Germinal center (tissue), 1 donor: ENCODE measurements around the gene PACS2.

Experiments used
- DNase-seq: peaks from one replicate; pipeline ENCODE4 v3.0.0; 2012; ENCODE audit warnings: mixed read lengths, low spot score

The PACS2 gene

DNA sequence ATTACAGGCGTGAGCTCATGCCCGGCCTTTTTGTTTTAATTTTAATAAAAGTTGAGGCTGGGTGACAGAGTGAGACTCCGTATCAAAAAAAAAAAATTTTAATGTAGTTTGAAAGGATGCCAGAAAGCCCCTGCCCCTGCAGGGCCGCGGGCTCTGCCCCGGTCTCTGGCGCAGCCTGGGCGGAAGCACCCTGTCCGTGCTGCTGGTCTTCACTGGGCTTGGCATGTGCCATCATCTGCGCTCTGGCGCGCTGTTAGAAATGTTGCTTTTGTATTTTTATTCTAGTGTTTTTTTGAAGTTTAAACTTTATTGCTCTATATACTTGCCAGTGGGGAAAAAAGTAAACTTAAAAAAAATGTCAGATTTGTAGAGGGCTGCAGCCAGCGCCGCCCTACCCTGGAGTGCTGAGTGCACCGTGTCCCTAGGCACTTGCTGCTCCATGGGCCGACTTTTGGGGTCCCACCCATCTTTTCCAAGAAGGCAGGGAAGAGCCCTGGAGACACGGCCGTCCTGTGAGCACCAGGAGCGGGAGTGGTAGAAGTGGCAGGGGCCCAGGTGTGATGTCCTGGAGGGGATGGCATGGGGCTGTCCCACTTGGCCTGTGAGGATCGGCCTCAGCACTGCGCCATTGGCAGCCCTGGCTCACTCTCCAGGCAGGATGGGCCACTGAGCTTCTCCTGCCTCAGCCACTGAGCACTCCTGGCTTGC lies 109.1 kb downstream of the PACS2 start:
- DNase-seq = no peak

DNA sequence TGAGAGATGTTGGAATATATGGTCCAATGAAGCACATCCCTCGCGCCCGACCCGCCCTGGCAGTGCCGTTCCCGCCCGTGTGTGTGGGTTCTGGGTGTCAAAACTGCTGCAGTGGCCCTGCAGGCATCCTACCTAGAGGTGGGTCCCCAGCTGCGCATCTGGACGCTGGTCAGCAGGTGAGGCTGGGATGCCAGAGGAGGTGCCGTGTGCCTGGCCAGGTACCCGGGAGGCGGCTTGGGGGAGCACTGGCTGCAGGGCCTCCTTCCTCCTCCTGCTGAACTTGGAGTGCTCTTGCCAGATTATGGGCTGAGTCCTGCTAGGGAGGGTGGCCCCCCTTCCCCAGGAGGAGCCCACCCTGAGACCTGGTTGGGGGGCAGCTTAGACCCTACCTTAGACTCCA lies 110.3 kb downstream of the PACS2 start:
- DNase-seq = no peak

DNA sequence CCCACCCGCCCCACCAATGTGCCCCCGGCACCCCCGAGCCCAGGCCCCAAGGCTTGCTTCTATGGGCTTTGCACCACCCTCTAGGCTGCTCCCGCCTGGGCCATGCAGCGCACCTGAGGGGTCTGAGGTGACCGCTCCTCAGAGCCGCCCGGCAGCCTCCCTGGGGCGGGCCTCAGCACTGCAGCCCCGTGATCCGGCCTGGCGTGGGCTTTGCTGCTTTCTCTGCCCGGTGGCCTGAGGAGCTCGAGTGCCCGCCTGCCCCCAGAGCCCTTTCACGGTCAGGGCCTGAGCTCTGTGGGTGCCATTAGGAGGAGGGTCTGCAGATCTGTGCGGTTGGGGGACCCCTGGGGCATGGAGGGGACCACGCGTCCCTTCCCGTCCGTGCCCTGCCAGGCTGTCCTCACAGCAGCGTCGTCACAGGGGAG lies 111.3 kb downstream of the PACS2 start:
- no peak for DNase-seq

DNA sequence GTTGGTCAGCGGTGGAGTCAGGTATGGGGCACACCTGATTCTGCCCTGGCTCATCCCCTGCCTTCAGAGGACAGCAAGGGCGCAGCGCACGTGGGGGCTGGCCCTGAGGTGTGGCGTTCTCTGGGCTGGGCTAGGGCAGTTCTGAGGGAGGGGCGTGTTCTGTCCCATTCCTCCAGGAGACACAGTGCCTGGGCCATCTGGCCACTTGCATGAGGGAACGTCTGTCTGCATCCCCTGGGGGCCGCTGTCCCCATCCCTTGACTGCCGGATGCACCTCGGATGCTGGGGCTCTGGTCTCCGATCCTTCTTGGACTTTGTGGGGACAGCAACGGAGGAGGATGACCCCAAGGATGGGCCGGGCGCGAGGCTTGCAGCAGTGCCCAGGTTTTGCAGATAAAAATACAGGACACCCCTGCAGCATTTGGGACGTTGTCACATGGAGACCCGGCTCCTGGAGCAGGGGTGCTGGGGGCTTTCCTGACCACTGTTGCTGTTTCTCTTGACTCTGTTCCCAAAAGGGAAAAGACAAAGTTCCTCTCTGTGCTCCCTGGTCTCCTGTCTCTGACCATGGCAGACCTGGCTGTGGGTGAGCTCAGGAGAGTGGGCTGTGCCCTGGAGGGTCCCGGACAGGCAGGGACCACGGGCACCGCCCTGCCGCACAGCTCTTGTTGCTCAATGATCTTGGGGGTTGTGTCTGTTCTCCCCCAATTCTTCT lies 112.0 kb downstream of the PACS2 start:
- DNase-seq = no peak

DNA sequence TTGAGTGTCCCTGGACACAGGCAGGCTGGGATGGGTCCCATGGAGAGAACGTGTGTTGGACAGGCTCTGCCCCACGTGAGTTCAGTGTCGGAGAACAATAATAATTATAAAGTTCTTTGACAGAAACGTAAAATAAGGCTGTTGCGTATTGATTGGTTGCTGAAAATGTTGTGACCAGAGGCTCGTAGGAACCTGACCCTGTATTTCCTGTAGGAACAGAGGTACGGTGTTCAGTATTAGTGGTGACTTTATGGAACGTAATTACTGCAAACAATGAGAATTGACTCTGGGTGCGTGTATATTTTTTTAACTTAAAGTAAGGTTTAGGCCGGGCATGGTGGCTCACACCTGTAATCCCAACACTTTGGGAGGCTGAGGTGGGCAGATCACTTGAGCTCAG lies 112.9 kb downstream of the PACS2 start:
- no peak for DNase-seq

DNA sequence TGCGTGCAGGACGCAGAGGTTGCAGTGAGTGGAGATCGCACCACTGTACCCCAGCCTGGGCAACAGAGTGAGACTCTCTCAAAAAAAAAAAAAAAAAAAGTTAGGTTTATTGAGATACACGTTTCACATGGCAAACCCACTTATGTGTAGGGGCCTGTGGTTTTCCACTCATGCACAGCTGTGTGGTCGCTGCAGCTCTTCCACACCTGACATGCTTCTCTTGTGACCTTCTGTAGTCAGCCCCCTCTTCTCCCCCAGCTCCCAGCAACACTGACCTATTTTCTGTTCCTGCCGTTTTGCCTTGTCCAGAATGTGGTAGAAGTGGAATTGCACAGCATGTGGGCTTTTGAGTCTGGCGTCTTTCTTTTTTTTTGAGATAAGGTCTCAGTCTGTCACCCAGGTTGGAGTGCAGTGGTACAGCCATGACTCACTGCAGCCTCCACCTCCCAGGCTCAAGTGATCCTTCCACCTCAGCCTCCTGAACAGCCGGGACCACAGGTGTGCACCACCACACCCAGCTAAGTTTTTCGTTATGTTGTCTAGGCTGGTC lies 113.5 kb downstream of the PACS2 start:
- no peak for DNase-seq

DNA sequence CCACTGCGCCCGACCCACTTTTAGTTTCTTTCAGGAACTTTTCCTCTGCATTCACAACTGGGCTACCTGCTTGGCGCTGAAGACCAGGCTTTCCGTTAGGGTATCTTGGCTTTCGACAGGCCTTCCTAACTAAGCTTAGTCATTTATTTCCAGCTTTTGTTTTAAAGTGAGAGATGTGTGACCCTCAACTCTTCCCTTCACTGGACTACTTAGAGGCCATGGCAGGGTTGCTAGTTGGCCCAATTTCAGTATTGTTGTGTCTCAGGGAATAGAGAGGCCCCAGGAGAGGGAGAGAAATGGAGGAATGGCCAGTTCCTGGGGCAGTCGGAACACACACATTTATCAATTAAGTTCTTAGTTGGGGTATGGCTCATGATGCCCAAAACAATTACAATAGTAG lies 115.5 kb downstream of the PACS2 start:
- DNase-seq = no peak

DNA sequence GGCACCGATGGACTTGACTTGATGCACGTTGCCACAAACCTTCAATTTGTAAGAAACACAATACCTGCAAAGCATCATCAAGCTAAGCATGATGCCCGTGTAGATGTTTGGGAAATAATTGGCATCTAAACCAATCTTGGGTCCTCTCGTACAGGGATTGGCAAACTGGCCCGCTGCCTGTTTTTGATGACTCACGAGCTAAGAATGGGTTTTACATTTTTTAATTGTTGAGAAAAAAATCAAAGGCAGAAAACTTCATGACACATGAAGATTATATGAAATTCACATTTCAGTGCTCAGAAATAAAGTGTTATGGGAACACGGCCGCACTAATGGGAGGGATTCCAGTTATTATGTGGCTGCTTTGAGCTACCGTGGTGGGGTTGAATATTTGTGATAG lies 116.0 kb downstream of the PACS2 start:
- DNase-seq = no peak

DNA sequence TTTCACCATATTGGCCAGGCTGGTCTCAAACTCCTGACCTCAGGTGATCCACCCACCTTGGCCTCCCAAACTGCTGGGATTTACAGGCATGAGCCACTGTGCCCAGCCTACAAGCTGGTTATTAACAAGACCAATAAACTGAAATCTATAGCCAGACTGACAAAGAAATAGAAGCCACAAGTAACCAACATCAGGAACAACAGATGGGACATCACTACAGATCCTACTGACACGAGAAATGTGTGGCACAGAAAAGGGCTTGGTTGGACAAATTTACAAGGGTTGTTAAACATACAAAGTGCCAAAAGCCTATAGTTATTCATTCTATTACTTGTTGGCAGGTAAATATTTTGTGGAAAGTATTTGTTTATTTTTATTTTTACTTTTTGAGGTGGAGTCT lies 116.7 kb downstream of the PACS2 start:
- DNase-seq = no peak

DNA sequence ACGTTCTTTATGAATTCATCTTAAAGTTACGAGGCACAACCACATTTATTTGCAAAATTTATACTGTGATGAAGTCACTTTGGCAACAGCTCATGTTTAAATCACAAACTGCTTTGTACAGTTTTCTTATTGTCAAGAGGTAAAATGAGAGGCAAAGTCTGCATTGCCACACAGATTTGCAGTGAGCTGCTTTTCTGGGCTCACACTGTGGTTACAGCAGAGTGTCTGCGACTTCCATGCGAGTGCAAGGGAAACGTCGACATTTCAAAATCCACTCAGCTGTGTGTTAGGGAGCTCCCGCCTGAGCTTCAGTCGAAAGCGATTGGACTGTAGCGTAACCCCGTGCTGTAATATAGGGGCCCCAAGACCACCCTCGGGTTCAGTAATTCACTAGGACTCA lies 118.1 kb downstream of the PACS2 start:
- no peak for DNase-seq

DNA sequence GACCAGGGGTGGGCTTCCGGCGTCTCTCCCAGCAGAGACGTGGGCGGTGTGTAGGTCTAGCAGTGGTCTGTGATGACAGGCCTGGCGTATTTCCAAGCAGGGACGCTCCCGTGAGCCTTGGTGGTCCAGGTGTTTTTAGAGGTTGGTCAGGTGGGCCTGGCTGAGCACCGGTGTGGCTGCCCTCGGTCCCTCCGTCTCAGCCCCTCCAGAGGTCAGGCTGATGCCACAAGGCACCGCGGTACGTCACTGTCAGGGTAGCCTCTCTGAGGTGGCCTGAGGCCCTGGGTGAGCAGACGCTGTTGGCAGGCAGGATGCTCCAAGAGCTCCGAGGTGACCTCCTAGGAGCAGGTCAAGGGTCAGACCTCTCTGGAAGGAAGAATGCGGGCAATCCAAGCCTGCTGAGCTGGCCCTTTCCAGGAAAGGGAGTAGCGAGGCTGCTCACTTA lies 118.6 kb downstream of the PACS2 start:
- DNase-seq = no peak

DNA sequence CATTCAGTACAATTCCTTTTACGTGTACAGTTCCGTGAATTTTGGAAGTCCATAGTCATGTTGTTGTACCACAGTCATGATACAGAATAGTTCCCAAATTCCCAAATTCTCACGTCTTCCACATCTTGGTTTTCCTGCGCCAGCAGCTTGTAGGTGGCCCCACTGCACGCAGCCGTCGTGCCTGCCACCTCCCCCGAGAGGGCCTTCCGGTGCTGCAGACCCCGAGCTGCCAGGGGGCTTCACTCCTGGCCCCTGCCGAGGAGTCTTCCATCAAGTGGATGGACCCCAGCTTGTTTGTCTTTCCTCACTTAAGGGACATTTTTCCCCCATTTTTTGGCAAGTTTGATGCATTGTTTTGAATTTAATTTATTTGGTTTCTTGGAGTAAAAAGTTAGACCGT lies 121.9 kb downstream of the PACS2 start:
- DNase-seq = no peak

DNA sequence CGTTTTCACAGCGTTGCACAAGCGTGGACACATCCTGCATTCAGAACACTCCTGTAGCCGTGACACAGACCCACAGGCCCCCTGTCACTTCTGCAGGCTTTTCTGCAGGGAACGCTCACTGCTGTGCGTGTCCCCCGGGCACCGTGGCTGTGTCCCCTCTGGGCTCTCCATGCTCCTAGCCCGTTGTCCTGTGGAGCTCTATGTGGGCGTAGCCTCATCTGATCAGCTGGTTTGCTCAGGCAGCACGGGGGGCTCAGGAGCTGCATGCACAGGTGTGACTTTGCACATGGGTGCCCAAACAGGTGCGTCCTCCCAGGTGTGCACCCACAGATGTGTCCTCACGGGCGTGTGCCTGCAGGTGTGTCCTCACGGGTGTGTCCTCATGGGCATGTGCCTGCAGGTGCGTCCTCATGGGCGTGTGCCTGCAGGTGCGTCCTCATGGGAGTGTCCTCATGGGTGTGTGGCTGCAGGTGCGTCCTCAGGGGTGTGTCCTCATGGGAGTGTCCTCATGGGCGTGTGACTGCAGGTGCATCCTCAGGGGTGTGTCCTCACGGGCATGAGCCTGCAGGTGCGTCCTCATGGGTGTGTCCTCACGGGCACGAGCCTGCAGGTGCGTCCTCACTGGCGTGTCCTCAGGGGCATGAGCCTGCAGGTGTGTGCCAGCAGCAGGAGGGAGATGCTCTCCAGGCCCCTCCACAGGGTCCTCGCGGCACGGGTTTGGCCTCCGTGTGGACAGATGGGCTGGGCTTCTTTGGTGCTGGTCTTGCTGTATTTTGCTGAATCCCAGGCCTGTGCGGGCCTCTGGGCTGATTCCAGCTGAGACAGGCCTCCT lies 122.6 kb downstream of the PACS2 start:
- DNase-seq = no peak

DNA sequence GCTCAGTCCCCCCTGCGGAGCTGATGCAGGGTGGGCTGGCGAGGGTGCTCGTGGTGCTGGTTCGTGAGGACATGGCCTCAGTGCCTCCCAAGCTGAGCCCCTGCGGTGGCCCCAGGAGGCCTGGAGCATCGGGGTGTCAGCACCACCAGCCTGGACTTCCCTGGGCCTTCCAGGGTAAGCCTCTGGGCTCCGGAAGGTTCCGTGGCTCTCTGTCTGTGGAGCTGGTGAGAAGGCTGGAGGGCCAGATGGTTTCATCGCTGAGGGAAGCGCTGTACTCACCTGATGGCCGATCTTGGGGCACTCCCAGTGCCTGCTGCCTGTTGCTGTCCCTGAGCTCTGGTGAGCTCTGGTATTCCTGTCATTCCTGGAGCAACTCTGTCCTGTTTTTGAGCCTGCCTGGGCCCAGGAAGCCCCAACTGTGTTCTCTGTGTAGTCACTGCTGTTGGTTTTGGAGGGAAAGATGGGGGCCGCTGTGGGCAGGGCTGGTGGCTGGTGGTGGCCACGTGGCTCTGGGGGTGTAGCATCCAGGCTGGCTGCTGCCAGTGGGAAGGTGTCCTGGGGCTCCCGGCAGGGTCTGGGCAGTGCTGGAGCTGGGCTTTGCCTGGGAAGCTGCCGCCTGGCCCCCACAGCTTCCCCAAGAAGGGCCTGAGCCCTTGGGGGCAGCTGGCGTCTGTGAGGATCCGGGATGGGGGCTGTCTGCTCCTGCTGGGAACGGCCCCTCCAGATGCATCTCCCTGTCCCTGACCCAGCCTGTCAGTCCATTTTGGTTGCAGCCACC lies 123.4 kb downstream of the PACS2 start:
- DNase-seq = no peak

DNA sequence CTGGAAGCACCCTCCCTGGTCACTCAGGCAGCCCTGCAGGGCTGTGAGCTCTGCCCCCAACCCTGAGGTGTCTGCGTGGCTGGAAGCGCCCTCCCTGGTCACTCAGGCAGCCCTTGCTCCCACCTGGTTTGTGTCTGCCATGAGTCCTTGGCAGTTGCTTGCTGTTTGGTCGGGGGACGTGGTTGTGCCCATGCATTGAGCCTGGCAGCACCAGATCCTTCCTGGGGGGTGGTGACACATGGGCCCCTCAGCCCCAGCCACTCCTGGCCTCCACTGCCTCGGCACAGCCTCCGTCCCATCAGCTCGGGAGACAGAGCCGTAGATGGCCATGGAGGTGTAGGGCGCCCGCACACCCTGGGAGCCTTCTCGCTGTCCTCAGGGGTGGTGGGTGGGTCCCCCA lies 124.6 kb downstream of the PACS2 start:
- DNase-seq = no peak

DNA sequence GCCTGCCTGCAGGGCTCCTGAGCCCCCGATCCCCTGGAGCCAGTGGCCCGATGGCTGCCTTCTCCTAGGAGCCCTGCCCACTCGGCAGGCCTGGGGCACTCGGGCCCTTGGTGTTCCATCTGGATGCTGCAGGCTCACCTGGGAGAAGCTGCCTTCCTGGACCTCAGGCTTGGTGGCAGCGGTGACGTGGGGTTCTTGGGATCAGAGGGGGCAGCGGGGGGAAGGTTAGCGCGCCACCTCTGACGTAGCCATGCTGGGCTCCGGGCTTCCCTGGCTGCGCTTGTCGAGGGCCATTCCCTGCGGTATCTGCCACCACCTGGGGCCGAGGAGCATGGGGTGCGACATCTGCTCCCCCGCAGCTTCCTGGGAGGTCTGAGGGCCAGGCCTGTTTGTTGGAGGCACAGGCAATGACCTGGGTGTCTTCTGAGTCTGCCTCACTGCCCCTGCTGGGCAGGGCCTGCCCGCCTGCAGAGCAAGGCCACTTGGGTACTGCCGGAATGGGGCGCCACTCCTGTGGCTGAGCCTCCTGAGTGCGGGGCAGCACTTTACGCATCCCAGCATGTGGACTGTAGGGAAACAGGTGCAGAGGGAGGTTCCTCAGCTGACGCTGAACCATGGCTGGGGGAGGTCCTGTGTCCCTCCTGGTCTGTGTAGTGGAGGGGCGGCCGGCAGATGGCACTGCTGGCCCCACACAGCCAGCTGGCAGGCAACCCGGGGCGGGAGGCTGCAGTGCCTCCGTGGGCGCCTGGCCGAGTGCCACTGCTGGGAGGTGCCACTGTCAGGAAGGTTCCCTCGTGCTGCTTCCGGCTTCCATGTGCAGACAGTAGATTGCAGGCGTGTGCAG lies 125.4 kb downstream of the PACS2 start:
- DNase-seq = no peak

DNA sequence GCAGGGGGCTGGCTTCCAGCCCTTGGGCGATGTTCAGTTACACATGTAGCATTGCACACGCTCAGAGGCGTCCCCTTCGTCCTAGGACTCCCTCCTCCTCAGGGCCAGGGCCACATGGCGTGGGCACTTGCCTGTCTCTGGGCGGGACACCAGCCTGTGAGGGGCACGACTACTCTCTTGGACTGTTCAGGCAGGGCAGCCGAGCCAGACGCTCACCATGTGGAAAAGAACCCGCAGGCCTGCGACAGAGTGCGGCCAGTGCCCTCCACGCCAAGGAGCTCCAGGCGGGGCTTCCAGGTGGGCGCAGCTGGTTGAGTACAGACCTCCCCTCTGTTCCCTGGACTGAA lies 126.0 kb downstream of the PACS2 start:
- DNase-seq = no peak

DNA sequence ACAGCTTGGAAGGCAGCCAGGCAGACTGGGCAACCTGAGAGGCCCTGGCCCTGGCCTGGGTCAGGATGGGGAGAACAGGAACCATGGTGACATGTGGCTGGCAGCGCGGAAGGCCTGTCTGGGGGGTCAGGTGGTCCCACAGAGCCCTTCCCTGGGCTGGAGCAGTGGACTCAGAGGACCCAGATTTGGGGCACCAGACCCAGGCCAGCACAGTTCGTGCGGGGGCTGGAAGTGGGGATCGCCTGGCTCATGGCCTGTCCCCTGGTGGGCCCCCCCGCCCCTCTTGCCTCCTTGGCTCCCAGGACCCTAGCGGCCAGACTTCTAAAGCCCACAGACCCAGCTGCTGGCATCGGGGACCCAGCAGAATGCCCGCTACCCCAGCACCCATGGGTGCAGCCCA lies 126.4 kb downstream of the PACS2 start:
- DNase-seq = no peak

DNA sequence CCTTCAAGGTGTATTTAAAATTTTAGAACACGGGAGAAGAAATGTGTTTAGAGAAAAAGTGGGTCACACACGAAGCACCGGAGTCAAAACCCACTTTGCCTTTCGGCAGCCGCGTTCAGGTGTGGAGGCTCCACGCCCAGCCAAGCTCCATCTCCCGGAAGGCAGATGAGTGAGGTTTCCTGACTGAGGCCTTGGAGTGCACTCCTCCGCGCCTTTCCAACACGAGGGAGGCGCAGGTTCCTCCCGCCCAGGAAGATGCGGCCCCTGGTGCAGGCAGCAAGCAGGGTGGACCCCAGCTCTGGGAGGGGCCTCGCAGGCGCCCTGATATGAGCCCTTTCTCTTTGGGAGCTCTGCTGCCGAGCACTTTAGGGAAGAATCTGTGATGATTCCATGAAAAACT lies 127.6 kb downstream of the PACS2 start:
- no peak for DNase-seq

DNA sequence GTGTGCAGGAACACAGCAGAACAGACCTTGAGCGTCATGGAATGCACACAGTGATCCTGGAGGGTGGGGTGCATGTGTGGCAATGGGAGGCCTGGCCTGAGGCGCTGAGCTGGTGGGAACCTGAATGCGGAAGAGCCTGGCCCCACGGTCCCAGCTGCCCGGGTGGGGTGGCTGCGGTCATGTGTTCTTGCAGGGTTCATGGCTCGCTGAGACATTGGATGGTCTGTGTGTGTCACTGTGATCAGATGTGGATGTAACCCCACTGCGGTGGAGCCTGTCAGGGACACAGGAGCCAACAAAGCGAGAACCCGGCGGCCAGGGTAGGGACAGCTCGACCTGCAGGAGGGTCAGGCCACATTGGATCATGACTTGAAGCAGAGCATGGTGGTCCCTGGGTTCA lies 128.3 kb downstream of the PACS2 start:
- DNase-seq = no peak

DNA sequence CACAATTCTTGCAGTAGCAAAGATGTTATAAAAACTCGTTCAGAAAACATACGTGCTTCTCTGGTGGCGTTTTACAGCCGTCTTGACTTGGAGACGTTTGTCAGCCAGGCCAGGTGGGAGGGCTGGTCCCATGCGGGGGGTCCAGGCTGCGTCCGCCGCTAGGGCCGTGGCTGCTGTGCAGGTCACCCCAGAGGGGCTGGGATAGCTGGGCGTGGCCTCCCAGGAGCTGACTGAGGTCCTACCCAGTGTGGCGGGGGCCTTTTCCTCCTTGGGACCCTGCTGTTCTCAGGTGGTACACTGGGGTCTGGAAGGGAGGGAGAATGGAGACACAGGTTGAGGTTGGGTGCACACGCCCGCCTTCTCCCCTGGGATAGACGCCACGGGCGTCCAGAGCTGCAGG lies 130.3 kb downstream of the PACS2 start:
- DNase-seq = no peak
